ENCODE measurements around the gene ZNF740.

ZNF740 gene

DNA sequence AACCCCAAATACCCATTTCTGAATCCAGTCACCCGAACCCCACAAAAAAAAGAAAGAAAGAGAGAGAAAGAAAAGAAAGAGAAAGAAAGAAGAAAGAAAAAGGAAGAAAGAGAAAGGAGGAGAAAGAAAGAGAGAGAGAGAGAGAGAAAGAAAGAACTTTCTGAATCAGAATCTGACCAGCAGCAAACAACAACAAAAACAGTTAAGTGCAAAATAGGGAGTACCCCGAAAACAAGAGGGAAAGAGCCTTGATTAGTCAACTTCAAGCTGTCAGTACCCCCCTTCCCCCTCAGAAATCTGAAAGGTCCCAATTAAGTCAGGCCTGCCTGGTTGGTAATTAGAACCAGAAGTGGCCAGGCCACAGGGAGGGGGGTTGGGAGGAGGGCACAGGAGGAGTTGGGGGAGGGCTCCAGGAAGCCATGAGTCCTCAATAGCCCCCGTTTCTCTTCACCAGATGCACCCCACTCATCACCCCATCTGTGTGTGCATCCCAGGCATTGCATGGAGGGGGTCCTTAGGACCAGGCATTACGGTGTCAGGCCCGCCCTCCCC, 41.7 kb downstream of the ZNF740 start:
- peak overlapping the region; percentile 80 to 99 (median 94) for H3K27ac ChIP-seq
- H3K4me3 ChIP-seq, result peak overlapping the region; percentile 63 to 87 (median 69)

GRCh38 chr12:53222806-53223261, 42.3 kb downstream of the ZNF740 start:
- no peak overlapping the region for H3K4me3 ChIP-seq
- H3K27ac ChIP-seq, result peak overlapping the region in 20 of 21 experiments; percentile 70 to 99 (median 94)

- Histone ChIP-seq H3K4me3 (peak overlapping the region in 1 of 7 experiments; percentile 20), H3K27ac (peak overlapping the region in 20 of 21 experiments; percentile 62 to 99 (median 94))
Observed at GRCh38 chr12:53223389-53224060, 43.0 kb downstream of the ZNF740 start.

GRCh38 chr12:53224061-53224896, 43.8 kb downstream of the ZNF740 start:
- peak overlapping the region in 20 of 21 experiments; percentile 62 to 99 (median 94) for H3K27ac ChIP-seq
- no peak overlapping the region for H3K4me3 ChIP-seq

DNA sequence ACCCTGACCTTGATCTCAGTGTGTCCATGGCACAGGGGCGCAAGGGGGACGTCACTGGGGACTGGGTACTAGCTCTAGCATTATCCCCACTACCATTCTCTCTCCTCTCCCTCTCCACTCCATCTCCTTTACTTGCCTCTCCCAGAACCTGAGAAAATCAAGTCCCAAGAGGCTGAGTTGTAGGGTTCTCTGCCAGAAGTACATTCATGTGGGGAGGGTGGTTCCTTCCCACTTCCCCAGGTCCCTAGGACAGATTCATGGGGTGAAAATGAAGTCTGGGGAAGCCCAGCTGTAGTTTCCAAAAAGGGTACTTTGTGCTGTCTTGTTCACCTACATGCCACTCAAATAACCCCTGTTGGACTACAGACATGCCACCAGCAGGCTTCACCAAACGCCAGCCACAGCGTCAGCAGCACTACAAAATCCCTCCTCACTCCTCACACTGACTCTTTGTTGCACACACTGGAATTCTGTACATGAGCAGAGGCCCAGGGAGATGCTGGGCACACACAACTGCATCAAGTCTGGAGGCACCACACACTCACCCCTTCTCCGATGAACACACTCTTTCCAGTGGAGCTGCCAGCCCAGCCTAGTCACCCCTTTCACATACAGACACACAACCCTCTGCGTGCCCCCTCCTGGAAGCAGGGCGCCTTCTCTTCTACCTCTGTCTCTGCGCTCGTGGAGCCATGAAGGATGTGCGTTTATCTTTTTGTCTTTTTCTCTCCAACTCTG, 44.5 kb downstream of the ZNF740 start:
- peak overlapping the region in 20 of 21 experiments; percentile 18 to 99 (median 94) for H3K27ac ChIP-seq
- no peak overlapping the region for H3K4me3 ChIP-seq

- H3K27ac ChIP-seq, result peak overlapping the region in 19 of 21 experiments; percentile 43 to 99 (median 94)
- no peak overlapping the region for H3K4me3 ChIP-seq
Observed at GRCh38 chr12:53225635-53226424, 45.3 kb downstream of the ZNF740 start.

DNA sequence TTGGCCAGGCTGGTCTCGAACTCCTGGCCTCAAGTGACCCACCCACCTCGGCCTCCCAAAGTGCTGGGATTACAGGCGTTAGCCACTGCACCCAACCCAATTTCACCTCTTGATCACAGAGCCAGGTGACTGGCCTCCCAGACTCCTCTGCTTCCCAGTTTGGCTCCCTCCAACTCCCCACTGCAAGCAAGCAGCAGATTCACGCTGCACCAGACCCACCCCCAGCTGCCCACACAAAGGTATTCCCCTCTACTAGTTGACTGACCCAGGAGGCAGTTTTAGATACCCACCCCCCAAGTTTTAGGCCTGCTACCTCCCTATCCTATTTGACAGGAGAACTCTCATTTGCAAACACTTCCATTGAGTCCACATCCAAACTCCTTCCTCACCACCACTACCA, 46.3 kb downstream of the ZNF740 start:
- H3K27ac ChIP-seq, result peak overlapping the region in 13 of 21 experiments; percentile 8 to 99 (median 90)
- no peak overlapping the region for H3K4me3 ChIP-seq

- H3K4me3 ChIP-seq, result no peak overlapping the region
- H3K27ac ChIP-seq, result peak overlapping the region in 17 of 21 experiments; percentile 2 to 99 (median 68)
Observed at GRCh38 chr12:53227341-53227740, 46.8 kb downstream of the ZNF740 start.

GRCh38 chr12:53227836-53228235, 47.3 kb downstream of the ZNF740 start:
- H3K27ac ChIP-seq, result peak overlapping the region in 17 of 21 experiments; percentile 3 to 99 (median 85)

GRCh38 chr12:53229454-53229853, 48.9 kb downstream of the ZNF740 start:
- Histone ChIP-seq H3K4me3 (peak overlapping the region in 3 of 7 experiments; percentile 50 to 75 (median 69)), H3K27ac (peak overlapping the region in 19 of 21 experiments; percentile 12 to 98 (median 91))

More at GRCh38 chr12:53227836-53228235, 47.3 kb downstream of the ZNF740 start:
- no peak overlapping the region for H3K4me3 ChIP-seq

DNA sequence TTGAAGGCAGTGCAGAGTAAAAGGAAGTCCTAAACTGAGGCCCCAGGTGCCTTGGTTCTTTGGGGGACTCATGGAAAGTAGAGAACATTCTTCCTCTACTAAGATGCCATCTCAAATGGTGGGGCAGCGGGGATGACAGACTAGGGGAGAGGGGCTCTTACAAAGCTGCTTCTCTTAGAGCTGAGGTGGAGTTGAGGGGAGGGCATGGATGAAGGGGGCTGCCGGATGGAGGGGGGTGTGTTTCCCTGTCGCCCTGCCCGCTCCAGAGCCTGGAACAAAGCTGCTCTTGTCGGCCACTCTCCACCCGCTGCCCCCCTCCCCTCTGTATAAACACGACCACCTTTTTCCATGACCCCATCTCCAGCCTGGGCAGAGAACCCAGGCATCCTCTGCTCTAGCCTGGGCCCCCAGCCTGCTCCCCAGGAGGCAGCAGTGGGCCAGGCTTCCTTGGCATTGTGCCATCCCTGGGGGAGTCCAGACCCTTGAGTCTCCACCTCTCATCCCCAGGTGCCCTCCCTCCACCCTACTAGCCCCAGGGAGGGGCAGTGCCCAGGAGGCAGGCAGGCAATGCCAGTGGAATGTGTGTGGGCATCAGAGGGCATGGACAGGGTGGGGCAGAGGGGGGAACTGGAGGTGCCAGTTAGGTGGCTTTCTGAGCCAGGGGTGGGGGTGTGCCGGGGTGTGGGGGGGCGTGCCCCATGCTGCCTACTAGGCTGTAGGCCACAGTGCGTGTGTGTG, 49.8 kb downstream of the ZNF740 start:
- Histone ChIP-seq H3K4me3 (peak overlapping the region in 6 of 7 experiments; percentile 17 to 87 (median 66)), H3K27ac (peak overlapping the region; percentile 42 to 98 (median 91))

GRCh38 chr12:53231671-53231920, 51.1 kb downstream of the ZNF740 start:
- Histone ChIP-seq H3K27ac (peak overlapping the region; percentile 46 to 98 (median 93)), H3K4me3 (peak overlapping the region; percentile 50 to 87 (median 67))

- Histone ChIP-seq H3K27ac (peak within 1 kb of the TSS; percentile 46 to 98 (median 93)), H3K4me3 (peak within 1 kb of the TSS; percentile 50 to 87 (median 67))
Observed at GRCh38 chr12:53231921-53232645, 51.6 kb downstream of the ZNF740 start, which contains the start of gene RARG. TSS of gene RARG (minus strand) at chr12:53232209. CDS start at chr12:53227545, 4,664 bp downstream.

GRCh38 chr12:53232646-53233461, 52.3 kb downstream of the ZNF740 start:
- H3K4me3 ChIP-seq, result peak overlapping the region; percentile 50 to 87 (median 67)
- H3K27ac ChIP-seq, result peak overlapping the region; percentile 24 to 98 (median 93)

DNA sequence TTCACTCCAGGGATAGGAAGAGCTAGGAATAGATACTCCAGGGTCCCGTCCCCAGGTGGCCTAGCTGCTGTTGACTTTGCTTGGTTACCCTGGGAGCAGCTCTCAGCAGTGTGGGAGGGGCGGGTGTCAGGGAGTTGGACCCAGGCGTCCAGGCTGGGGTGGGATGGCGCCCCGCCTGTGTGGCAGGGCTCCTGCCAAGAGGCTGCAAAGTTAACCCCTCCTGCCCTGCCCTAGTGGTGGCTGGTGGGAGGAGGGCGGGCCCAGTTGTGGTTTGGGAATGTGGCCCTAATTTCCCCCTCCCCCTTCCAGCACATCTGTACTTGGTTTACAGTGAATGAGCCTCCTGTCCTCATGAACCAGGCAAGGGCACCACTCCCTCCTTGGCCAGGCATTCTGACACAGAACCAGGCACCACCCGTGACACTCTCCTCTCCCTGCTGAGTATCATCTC, 53.2 kb downstream of the ZNF740 start:
- peak overlapping the region in 20 of 21 experiments; percentile 74 to 98 (median 94) for H3K27ac ChIP-seq

GRCh38 chr12:53234271-53234914, 53.9 kb downstream of the ZNF740 start:
- Histone ChIP-seq H3K4me3 (no peak overlapping the region), H3K27ac (peak overlapping the region in 19 of 21 experiments; percentile 15 to 98 (median 94))

More for the DNA sequence above, 53.2 kb downstream of the ZNF740 start:
- H3K4me3 ChIP-seq, result peak overlapping the region in 2 of 7 experiments; percentile 69 to 75

All from skin epidermis (tissue), 12 donors.